NCI-H524 (cell line): ENCODE results near the gene AFF3.

Source experiments
- DNase-seq, 2 experiments: peaks; one replicate each; lab custom pipeline; 2025; lab: John Stamatoyannopoulos, UW

AFF3 gene

GRCh38 chr2:100068395-100068794 lies 74.0 kb downstream of the AFF3 start:
- no peak for DNase-seq

GRCh38 chr2:100067784-100068183 lies 74.6 kb downstream of the AFF3 start:
- DNase-seq, result no peak

GRCh38 chr2:100066856-100067255 lies 75.5 kb downstream of the AFF3 start:
- no peak for DNase-seq

- no peak for DNase-seq
Measured at GRCh38 chr2:100066246-100066645, 76.1 kb downstream of the AFF3 start.

- no peak for DNase-seq
Measured at GRCh38 chr2:100064592-100065428, 77.6 kb downstream of the AFF3 start.

- no peak for DNase-seq
Measured at GRCh38 chr2:100064165-100064564, 78.2 kb downstream of the AFF3 start.

GRCh38 chr2:100063459-100063953 lies 78.9 kb downstream of the AFF3 start:
- no peak for DNase-seq

GRCh38 chr2:100062336-100062735 lies 80.1 kb downstream of the AFF3 start:
- DNase-seq, result no peak

GRCh38 chr2:100060875-100061274 lies 81.5 kb downstream of the AFF3 start:
- DNase-seq, result no peak

GRCh38 chr2:100059638-100060037 lies 82.8 kb downstream of the AFF3 start:
- no peak for DNase-seq

GRCh38 chr2:100057901-100058261 lies 84.5 kb downstream of the AFF3 start:
- no peak for DNase-seq

GRCh38 chr2:100054426-100054825 lies 88.0 kb downstream of the AFF3 start:
- DNase-seq, result no peak

GRCh38 chr2:100053087-100053885 lies 89.1 kb downstream of the AFF3 start:
- peak; percentile 85 to 88 for DNase-seq

GRCh38 chr2:100052650-100053049 lies 89.7 kb downstream of the AFF3 start:
- no peak for DNase-seq

GRCh38 chr2:100051253-100051652 lies 91.1 kb downstream of the AFF3 start:
- no peak for DNase-seq

- DNase-seq, result no peak
Measured at GRCh38 chr2:100050685-100051084, 91.7 kb downstream of the AFF3 start.

GRCh38 chr2:100046961-100047947 lies 95.1 kb downstream of the AFF3 start:
- DNase-seq, result no peak

GRCh38 chr2:100045000-100045399 lies 97.4 kb downstream of the AFF3 start:
- DNase-seq, result no peak

- no peak for DNase-seq
Measured at GRCh38 chr2:100043891-100044255, 98.5 kb downstream of the AFF3 start.

- DNase-seq, result no peak
Measured at GRCh38 chr2:100043081-100043890, 99.1 kb downstream of the AFF3 start.

- no peak for DNase-seq
Measured at GRCh38 chr2:100042562-100042961, 99.8 kb downstream of the AFF3 start.
